Measurements from ENCODE around the gene C12orf75.
"Not testable (repeated sequence)": the region's sequence is repeated elsewhere in the genome, so short reads cannot be mapped to it uniquely, and the experiment has no call there.

C12orf75 gene

DNA sequence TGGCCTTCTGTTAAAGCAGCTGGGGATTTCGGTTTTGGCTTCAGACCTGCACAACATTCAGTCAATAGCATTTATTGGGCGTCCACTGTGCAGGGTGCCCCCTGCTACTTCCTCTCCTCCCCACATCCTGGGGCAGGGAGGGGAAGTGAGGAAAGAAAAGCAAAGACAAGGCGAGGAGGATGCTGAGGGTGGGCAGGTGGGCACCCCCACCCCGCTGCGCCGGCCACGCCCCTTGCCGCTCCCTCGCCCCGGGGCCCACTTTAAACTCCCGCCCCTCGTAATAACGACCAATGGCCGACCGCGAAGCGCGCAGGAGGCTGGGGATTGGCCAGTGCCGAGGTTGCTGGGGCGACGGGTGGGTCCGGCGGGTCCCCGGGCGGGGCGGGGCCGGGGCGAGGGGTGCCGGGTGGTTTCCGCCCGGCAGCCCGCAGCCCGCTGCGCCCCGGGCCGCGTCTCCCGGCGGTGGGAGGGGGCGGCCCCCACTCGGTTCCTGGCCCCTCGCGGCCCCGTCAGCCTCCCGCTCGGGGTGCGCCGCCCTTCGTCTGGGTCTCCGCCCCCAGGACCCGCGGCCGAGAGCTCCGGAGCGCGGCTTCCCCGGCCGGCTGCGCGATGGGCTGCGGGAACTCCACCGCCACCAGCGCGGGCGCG is at the start of gene C12orf75:
TSS of gene C12orf75 (plus strand) at position 409 of the 648 bp plus-strand sequence. CDS start at position 610, 201 bp downstream.
- DNase-seq (ENCODE audit: low read depth in 3 of 3): peak; percentile 66 to 86 (median 68)

DNA sequence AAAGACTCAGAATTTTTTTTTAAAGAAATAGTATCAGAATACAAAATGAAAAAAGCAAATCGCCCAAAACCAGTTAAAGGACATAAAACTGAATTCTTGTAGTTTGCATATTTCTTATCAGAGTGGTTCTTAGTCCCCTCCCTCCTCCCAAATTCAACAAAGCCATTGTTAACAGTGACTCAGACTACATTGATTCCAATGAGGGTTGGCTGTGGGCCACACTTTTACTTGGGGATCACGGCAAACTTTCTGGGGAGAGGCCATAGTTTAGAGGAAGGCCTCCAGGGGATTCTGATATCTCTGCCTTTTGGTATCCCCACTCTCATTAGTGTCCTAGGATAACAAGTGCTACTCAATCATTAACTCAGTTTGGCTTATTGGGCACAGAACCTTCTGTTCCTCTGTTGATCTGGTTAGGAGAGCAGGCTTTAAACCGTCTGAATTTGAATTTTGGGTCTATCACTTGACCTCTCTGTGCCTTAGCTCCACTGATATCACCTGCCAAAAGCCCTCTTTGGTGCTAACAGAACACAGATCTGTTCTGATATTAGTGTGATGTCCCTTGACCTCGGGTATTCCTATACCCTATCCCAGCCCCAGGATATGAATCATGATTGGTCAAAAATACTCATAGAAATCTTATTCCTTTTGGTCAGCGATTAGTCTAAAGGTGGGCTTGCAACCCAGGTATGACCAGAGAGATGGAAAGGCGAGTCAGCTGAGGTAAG is 49.4 kb upstream of the C12orf75 start:
- DNase-seq (ENCODE audit: low read depth in 3 of 3): no peak

GRCh38 chr12:105281694-105282049 is 48.8 kb upstream of the C12orf75 start:
- no peak for DNase-seq (ENCODE audit: low read depth in 3 of 3)

DNA sequence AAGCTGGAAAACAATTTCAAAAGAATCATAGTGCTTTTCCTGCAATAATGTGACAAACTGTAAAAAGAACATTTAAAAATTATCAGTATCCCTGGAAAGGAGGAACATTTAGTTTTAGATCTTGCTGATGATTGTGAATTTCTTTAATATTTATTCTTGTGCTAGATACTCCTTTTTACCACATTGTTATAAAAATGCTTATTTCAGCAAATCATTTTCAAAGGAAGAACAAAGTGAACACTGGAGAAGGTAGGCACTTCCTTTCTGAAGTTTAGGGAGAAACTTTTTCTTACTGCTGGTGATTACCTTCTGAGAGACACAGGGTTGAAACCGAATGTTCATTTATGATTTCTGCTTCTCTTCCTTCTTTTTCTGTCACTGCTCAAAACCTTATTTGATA is 45.1 kb upstream of the C12orf75 start:
- no peak for DNase-seq (ENCODE audit: low read depth in 3 of 3)

DNA sequence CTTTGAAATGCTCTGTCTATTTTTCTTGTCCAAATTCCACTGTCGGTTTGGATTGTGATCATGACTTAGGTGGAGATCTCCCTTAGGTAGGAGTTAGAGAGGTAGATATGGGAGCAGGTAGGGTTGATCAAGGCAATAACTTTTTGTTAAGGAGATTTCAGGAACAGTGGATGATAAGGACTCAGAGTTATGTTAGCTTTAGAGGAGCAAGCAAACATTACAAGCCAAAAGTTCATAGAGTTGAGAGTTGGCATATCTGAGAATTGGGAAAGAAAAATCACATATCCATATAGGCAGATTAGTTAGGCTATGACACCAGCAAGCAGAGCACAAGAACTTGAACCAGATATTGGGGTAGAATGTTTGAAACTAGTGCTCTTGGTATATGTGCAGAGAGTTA is 43.1 kb upstream of the C12orf75 start:
- no peak for DNase-seq (ENCODE audit: low read depth in 3 of 3)

- no peak for DNase-seq (ENCODE audit: low read depth in 3 of 3)
Measured at GRCh38 chr12:105288311-105288996, 42.0 kb upstream of the C12orf75 start.

DNA sequence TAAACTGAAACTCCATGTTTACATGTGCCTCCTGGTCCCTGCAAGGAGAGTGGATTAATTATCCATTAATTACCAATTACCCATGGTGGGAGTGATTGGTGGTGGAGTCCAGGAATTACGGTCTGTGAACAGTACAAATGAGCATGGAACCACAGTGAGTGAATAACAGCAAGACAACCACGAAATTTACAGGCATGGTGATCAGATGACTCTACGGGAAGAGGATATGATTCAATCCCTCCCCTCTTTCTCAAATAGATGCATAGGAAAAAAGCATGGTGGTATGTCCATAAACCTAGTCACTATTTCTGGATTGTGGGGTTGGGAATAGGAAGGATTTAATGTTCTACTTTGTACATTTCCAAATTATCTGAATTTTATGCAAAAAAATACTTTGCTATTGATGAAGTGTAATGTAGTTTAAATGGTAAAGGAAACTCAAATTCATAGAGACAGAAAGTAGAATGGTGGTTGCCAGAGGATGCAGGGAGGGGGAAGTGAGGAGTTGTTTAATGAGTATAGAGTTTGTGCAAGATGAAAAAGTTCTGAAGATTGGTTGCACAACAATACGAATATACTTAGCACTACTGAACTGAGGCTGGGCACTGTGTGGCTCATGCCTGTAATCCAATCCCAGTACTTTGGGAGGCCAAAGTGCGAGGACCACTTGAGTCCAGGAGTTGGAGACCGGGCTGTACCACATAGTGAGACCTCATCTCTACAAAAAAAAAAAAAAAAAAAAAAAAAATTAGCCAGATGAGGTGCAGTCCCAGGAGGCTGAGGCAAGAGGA is 41.2 kb upstream of the C12orf75 start:
- no peak for DNase-seq (ENCODE audit: low read depth in 3 of 3)

- no peak for DNase-seq (ENCODE audit: low read depth in 3 of 3)
Measured at GRCh38 chr12:105291531-105291930, 39.0 kb upstream of the C12orf75 start.

DNA sequence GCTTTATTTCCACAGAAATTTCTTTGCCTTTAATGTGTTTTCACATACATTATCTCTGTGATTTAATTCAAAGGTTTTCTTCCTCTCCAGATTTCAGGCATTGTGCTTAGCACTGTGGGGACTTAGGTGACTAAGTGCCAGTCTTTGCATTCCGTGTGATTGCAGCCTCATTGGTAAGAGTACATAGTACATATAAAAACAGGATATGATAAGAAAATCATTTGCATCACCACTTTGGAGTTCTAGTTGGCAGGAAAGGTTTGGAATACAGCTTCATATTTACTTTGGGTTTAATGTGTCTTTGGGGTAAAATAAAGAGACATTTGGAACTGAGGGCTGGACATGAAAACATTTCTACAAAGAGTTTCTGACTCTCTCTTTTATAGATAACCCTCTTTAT is 37.8 kb upstream of the C12orf75 start:
- no peak for DNase-seq (ENCODE audit: low read depth in 3 of 3)

DNA sequence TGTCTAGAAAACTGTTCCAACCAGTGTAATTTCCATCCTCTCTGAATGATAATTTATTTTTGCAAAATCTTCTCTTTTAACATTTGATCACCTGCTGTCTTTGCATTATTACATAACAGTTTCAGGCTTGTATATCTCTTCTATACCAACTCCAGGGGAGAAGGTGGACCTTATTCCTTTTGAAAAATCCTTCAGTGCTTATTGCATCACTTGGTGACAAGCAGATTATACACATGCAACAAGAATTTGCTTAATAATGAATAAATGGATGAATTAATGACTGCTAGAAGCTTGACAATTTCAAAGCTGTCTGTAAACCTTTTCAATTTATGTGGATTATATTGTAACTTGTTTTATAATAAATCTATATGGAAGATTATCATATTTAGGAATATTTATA is 37.3 kb upstream of the C12orf75 start:
- no peak for DNase-seq (ENCODE audit: low read depth in 3 of 3)

DNA sequence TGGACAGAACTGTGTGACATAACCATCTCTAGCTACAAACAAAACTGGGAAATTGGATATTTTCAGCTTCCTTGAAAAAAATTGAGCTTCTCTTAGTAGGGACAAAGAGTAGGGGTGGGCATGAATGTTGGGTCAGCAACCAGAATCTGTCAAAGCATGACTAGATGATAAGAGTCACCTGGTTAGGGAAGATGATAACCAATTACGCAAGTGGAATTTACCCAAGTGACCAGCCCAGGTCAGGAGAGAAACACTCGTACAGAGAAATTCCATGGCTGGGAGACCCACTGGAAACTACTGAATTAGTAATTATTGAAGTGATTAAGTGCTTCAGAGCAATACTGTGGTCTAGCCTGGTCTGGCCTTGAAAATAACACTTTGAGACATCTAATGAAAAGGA is 36.3 kb upstream of the C12orf75 start:
- no peak for DNase-seq (ENCODE audit: low read depth in 3 of 3)

DNA sequence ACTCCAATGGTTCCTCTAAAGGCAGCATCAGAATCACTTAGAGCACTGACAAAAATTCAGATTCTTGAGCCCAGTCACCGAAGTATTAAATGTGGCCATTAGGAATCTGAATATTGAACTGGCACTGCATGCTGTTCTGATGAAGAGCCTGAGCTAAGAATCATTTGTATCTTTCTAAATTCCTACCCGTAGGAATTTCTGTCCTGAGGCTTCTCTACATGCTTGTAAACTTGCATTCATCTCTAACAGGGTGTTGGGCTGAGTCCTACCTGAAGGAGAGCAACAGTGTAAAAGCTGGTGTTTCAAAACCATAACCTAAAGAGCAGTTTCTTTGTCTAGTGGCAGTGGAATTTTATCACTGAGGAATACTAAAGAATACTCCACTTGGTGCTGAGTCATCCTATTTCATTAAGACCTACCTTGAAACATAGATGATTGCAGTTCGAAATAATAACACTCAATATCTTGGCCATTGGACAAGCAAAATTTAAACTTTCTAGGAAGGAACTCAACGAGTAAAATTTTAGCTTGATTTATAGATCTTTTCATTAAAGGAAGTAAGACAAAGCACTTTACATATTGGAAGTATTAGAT is 35.5 kb upstream of the C12orf75 start:
- DNase-seq (ENCODE audit: low read depth in 3 of 3): no peak

DNA sequence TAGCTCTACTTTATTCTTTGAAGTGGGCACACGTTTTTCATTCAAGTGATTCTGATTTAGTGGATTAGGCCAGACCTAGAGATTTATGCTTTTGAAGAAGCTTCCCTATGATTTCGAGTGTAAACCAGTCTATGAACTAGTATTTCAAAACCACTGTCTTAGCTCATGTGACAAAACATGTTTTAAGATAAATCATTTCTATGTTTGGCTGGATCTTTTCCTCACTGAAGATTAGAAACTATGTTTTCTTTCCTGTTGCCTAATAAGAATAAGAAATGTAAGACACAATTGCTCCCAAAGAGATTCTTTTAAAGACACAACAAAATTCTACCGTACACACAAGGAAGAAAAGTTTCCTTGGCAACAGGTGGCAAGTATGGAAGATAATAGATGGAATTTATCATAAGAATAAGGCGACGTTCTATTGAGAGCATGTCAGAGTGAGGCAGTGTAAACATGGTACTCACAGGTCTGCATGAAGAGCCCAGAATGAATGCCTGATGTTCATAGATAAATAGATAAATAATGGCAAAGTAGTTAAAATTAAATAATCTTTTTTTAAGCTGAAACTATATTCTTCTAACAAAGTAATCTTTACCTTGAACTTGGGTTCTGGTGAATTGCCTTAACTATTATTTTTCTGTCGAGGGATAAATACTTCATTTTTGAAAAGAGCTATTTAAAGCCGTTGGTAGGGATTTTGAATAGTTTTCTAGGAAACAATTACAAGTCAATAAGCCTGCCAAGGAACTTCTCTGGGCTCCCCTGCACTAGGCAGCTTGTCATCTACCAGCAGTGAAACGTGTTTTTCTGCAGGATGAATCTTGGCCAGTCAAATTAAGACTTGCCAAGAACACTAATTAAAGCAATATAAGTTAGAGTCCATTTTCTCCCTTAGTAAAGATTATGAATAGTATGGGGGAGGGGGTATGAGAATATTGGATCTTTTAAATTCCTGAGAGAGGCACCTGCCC is 34.1 kb upstream of the C12orf75 start:
- no peak for DNase-seq (ENCODE audit: low read depth in 3 of 3)

- DNase-seq (ENCODE audit: low read depth in 3 of 3): no peak
Measured at GRCh38 chr12:105300883-105301282, 29.6 kb upstream of the C12orf75 start.

DNA sequence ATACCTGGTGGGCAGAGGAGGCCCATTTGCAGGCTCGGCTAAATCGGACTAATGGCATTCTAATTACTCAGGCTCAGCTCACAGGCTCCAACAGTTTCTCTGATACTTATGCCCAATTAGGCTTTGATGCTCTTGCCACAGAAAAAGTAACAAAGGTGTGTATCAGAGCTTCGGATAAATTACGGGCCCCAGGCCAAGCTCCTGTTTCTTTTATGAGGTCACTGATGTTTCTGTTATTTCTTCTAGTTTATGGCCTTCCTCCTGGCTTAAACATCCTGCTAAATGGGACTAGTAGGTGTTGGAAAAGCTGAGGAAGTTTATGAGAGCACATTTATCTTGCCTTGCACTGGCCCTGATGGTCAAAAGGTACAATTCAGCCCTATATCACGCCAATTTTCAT is 28.8 kb upstream of the C12orf75 start:
- no peak for DNase-seq (ENCODE audit: low read depth in 3 of 3)

GRCh38 chr12:105302986-105303385 is 27.5 kb upstream of the C12orf75 start:
- not testable (repeated sequence) for DNase-seq (ENCODE audit: low read depth in 3 of 3)

- DNase-seq (ENCODE audit: low read depth in 3 of 3): not testable (repeated sequence)
Measured at GRCh38 chr12:105304626-105305025, 25.9 kb upstream of the C12orf75 start.

- not testable (repeated sequence) for DNase-seq (ENCODE audit: low read depth in 3 of 3)
Measured at GRCh38 chr12:105307601-105308314, 22.7 kb upstream of the C12orf75 start.

DNA sequence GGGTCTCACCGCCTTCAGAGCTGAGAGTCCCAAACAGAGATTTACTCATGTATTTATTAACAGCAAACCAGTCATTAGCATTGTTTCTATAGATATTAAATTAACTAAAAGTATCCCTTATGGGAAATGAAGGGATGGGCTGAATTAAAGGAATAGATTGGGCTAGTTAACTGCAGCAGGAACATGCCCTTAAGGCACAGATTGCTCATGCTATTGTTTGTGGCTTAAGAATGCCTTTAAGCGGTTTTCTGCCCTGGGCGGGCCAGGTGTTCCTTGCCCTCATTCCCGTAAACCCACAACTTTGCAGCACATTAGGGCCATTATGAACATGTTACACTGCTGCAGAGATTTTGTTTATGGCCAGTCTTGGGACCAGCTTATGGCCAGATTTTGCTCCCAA is 21.7 kb upstream of the C12orf75 start:
- not testable (repeated sequence) for DNase-seq (ENCODE audit: low read depth in 3 of 3)

- not testable (repeated sequence) for DNase-seq (ENCODE audit: low read depth in 3 of 3)
Measured at GRCh38 chr12:105309384-105309783, 21.1 kb upstream of the C12orf75 start.

Measured in stimulated activated CD4-positive, alpha-beta T cell treated with anti-CD3 and anti-CD28 coated beads, TNF-alpha, amount 100 ng/mL, for 24 hours (primary cell).